HT1080 (cell line): Measurements from ENCODE around the gene SPHK2. TPM values are rescaled to one million over a fixed set of nuclear protein-coding genes. Genes with fewer than 3 reads are reported as not detected.

Source experiments
- total RNA-seq: library from RNA; depleted of rRNA; stranded (reverse); fragments of >200 nt; shearing (Covaris generic); gene quantifications from 2 replicates; pipeline ENCODE4 v1.2.3, GENCODE V29; 2014; rRNA removed

SPHK2 gene
- total RNA-seq, 1 experiment from 2014 or later: 16.5 TPM

Other genes starting within 250 kb of the SPHK2 start
- gene KDELR1, start 228.0 kb upstream of the SPHK2 start, total RNA-seq: 67.7 and 115 TPM in 2 replicates
- gene GRIN2D, start 225.8 kb upstream of the SPHK2 start, total RNA-seq: 0.20 and 0.21 TPM in 2 replicates
- 97.2 and 113 TPM in 2 replicates for gene GRWD1, start 173.5 kb upstream of the SPHK2 start, total RNA-seq
- 0.40 and 0.79 TPM in 2 replicates for gene KCNJ14, start 163.9 kb upstream of the SPHK2 start, total RNA-seq
- 38.1 and 44.3 TPM in 2 replicates for gene CYTH2, start 150.1 kb upstream of the SPHK2 start, total RNA-seq
- gene LMTK3, start 107.7 kb upstream of the SPHK2 start, total RNA-seq: 0.05 TPM in 1 of 2 replicates, not detected in the other
- not detected in 2 replicates for gene SULT2B1, start 67.3 kb upstream of the SPHK2 start, total RNA-seq
- not detected in 2 replicates for gene SPACA4, start 12.8 kb upstream of the SPHK2 start, total RNA-seq
- 1.2 TPM in 1 of 2 replicates, not detected in the other for gene FAM83E, start 4.4 kb upstream of the SPHK2 start, total RNA-seq
- 2,830 and 3,901 TPM in 2 replicates for gene RPL18, start 328 bp upstream of the SPHK2 start, total RNA-seq
- 10.3 and 11.1 TPM in 2 replicates for gene DBP, start 17.9 kb downstream of the SPHK2 start, total RNA-seq
- gene CA11, start 26.7 kb downstream of the SPHK2 start, total RNA-seq: 0.77 and 1.4 TPM in 2 replicates
- gene NTN5, start 53.5 kb downstream of the SPHK2 start, total RNA-seq: not detected in 2 replicates
- gene FUT2, start 76.5 kb downstream of the SPHK2 start, total RNA-seq: not detected in 2 replicates
- gene MAMSTR, start 100.2 kb downstream of the SPHK2 start, total RNA-seq: 0.35 TPM in 1 of 2 replicates, not detected in the other
- not detected in 2 replicates for gene RASIP1, start 121.1 kb downstream of the SPHK2 start, total RNA-seq
- gene IZUMO1, start 127.4 kb downstream of the SPHK2 start, total RNA-seq: not detected in 2 replicates
- 0.10 TPM in 1 of 2 replicates, not detected in the other for gene FUT1, start 133.1 kb downstream of the SPHK2 start, total RNA-seq
- not detected in 2 replicates for gene FGF21, start 136.0 kb downstream of the SPHK2 start, total RNA-seq
- 54.2 and 60.6 TPM in 2 replicates for gene BCAT2, start 191.5 kb downstream of the SPHK2 start, total RNA-seq
- gene HSD17B14, start 217.0 kb downstream of the SPHK2 start, total RNA-seq: not detected in 2 replicates
- gene PLEKHA4, start 249.1 kb downstream of the SPHK2 start, total RNA-seq: 0.31 TPM in 1 of 2 replicates, not detected in the other